Stimulated activated CD4-positive, alpha-beta T cell treated with anti-CD3 and anti-CD28 coated beads, Interleukin-4, amount 100 ng/mL, for 1 hour (primary cell): ENCODE data around the gene ORC5.
"Not testable (repeated sequence)": the region's sequence is repeated elsewhere in the genome, so short reads cannot be mapped to it uniquely, and the experiment has no call there.

ENCODE experiments used
- DNase-seq: peaks from one replicate; pipeline ENCODE4 v3.0.0-alpha.2; 2020

Gene ORC5

DNA sequence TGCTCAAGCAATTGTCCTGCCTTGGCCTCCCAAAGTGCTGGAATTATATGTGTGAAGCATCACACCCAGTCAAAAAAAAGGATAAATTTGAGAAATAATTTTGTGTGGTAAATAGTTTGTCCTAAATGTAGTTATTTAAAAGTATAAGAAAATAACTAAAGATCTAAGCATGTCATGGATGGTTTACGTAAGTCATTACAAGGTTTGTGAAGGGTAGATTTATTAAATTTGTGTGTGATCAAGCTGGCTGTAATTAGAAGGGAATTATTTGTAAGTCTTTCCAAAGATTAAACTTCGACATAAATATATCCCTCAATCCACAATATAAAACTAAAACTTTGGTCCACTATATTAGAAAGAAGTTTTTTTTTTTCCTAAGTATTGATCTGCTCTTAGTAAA is 28.6 kb downstream of the ORC5 start:
- no peak for DNase-seq

GRCh38 chr7:104177565-104178083 is 30.2 kb downstream of the ORC5 start:
- not testable (repeated sequence) for DNase-seq

GRCh38 chr7:104176332-104176731 is 31.5 kb downstream of the ORC5 start:
- DNase-seq: no peak

DNA sequence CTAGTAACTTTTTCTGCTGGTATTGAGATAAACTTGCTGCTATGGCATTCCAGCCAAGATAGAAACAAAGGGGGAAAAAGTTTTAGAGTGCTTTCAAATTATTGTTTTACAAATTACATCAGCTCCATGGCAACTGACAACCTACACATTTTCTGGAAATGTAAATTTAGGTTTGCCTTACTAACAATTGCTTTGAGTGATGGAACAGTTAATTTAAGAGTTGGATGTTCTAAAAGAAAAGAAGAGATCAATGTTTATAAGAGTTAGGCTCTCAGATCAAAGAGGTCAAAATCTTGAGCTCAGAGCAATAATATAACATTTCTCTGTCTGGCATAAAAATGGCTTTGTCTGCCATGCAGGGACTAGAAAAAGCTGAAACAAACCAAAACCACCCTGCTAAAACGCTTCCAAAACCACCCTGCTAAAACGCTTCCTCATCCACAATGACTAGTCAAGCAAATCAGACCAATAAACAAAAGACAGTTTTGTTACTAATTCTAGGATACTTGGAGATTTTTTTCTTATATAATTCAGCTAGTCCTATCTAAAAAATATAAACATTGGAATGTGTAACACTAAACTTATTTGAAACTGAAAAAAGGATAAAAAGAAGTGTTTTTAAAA is 32.3 kb downstream of the ORC5 start:
- no peak for DNase-seq

DNA sequence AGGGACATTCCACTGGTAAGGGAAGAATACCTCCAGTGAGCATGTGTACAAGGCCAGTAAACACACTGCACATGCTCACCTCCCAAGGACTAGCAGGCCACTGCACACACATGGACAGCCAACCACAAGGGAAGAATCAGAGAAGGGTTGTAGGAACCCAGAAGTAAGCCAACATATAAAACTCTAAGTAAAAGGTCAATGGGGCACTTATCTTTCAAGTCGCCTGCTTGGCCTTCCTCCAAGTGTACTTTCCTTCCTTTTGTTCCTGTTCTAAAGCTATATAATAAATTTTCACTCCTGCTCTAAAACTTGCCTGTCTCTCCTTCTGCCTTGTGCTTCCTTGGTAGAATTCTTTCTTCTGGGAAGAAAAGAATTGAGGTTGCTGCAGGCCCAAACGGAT is 33.0 kb downstream of the ORC5 start:
- DNase-seq: no peak

GRCh38 chr7:104162081-104162480 is 45.7 kb downstream of the ORC5 start:
- DNase-seq: no peak

GRCh38 chr7:104161244-104161643 is 46.6 kb downstream of the ORC5 start:
- no peak for DNase-seq

DNA sequence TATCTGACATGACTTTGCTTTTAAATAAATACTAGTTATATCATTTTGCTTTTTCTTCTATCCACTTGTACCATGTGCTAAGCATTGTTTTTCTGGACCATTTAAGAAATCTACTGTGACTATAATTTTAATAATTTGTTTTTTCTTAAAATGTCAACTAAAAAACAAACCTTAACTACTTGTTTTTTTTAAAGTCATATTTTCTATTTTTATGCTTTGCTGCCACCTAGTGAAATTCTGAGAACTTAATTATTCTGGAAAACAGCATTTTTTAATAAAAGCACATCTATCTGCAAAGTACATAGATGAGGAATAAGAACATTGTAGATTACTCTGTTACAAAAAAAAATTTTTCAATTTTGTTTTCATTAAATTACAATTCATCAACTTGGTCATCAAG is 47.4 kb downstream of the ORC5 start:
- DNase-seq: no peak

DNA sequence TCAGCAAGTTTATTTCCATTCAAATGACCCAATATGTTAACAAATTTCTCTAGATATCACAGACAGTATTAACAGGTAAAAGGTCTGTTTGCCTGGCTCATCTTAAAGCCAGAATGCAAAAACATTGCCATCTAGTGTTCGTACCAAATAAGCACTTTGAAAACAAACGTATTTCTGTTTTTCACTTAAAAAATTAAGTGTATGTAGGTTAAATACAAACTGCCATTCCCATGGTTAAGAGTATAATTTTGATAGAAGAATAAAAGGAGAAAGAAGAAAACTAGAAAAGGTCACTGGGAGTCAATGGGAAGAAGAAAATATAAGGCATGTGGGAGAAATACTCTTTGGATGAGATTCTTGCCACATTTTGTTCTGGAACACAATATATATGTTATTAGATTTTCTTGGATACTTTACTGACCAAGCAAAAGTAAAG is 51.0 kb downstream of the ORC5 start:
- no peak for DNase-seq

- DNase-seq: no peak
These were observed 54.5 kb downstream of the ORC5 start for GRCh38 chr7:104153287-104153686.

DNA sequence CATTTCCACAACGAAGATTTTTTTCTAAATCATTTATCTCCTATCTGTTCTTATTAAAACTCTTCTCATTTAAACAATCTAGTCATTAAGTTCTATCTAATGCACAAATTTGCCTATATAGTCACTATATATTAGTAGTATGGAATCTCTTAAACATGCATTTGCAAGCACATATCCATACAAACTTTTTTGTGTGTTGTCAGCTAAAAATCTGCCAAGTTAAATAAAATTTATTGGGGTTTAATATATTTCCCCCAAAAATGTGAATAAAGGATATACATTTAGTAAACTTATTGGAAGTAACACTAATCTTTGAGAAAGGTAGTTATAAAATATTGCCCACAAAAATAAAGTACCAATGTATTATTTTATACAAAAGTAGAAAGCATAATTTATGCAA is 55.3 kb downstream of the ORC5 start:
- DNase-seq: no peak

GRCh38 chr7:104150470-104150869 is 57.3 kb downstream of the ORC5 start:
- DNase-seq: no peak

DNA sequence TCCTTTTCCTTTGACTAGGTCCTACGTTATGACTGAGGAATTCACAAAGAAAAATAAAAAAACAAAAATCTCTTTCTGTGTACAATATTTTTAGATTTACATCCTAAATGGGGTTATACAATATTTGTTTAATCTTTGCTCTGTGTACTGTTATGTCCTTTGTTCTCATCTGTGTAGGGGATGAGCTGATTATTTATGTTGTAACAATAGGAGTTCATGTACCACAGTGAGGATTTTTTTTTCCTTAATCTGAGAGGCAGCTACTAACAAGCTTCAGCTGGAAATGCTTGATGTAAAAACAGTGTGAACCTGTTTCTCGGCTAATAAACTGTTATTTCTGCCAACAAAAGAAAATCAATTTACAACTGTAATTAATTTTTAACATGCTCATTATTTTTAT is 58.0 kb downstream of the ORC5 start:
- DNase-seq: no peak

- DNase-seq: no peak
These were observed 65.7 kb downstream of the ORC5 start for GRCh38 chr7:104142147-104142546.

DNA sequence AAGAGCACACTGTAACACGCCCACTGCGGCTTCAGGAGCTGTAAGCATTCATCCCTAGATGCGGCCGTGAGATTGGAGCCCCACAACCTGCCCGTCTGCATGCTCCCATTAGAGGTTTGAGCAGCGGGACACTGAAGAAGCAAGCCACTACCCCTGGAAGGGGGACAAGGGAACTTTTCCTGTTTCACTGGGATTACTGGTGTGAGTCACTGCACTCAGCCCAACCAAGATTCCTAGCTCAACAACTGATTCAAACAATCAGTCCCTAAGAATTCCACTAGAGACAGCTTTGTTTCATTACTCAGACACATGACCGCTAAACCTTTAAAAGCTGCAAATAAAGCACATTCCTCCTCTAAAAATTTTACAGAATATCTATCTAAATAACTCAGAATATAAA is 69.8 kb downstream of the ORC5 start:
- DNase-seq: no peak

GRCh38 chr7:104137511-104137910 is 70.3 kb downstream of the ORC5 start:
- DNase-seq: no peak

DNA sequence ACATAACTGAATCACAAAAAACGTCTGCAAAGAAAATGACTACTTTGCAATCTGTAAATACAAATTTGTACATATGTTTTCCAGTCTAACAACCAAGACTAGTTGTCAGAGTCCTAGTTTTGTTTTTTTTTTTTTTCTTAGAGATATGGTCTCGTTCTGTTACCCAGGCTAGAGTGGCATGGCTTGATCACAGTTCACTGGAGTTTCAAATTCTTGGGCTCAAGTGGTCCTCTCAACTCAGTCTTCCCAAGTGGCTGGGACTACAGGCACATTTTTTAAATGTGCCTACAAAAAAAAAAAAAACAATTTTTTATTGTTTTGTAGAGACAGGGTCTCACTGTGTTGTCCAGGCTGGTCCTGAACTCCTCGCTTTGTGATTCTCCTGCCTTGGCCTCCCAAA is 70.8 kb downstream of the ORC5 start:
- no peak for DNase-seq

GRCh38 chr7:104136561-104136960 is 71.3 kb downstream of the ORC5 start:
- no peak for DNase-seq

DNA sequence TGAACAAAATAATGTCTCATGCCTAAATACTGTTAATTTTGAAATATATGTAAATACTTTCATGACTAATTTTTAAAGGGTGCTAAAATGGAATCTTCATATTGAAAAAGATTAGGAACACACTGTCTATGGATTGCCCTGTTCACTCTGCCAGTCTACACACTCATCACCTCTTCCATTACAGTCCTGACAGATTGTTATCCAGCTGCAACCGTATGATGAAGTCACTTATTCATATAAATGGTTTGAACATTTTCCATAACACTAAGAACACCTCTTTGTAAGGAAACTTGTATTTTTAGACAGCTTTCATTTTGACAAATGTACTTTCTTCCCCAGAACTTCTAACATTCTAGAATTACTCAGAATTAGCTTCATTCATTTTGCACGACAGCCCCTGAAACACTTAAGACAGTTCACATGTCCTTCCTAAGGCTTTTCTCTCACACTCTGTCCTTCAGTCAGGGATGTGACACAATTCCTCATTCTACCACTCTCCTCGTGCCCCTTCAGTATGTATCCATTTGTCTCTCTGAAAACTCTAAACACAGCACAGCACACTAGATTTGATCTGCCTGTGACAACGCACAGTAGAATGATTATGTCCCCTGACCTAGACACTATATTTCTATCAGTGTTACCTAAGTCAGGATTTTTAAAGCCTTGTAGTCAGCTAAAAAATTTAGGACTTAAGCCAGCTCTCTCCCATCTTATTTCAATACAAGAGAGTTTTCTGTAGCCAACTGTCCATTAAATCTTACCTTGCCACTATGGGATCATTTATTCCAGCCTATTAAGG is 71.9 kb downstream of the ORC5 start:
- DNase-seq: no peak

- DNase-seq: no peak
These were observed 74.6 kb downstream of the ORC5 start for GRCh38 chr7:104133238-104133637.

- no peak for DNase-seq
These were observed 77.1 kb downstream of the ORC5 start for GRCh38 chr7:104130726-104131125.

DNA sequence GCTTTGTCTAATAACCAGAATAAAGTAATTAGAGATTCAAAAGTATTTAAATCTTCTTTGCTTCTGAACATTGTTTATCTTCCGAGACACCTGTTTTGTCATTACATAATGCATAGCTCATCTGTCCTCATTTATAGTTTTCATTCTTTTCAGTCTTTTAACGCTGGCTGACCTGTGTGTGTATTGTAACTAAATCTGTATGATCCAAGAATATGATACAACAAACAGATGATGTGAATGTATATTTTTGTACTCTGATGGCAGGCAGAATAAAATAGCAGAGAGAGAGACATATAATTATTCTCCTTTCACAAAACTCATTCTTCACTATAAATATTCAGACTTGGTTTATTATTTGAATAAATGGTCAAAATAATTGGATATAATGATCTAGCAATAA is 80.6 kb downstream of the ORC5 start:
- no peak for DNase-seq

DNA sequence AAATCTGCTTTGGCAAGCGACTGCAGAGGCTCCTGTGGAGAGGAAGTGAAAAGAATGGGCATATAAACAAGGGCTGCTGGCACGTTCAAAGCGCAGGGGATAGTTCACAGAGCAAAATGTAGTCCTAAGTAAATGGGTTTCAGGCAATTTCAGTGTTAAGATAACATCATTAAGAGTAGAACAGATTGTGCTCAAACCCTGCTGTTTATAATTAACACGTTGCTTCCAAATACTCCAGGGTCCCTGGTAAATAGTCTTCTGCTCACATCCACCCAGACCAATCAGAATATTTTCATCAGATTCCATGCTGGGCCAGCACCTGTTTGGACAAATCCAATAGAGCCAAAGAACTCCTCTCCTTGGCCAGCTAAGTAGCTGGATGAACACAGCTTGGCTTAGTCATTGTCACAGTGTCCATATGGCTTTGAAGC is 81.4 kb downstream of the ORC5 start:
- DNase-seq: no peak

DNA sequence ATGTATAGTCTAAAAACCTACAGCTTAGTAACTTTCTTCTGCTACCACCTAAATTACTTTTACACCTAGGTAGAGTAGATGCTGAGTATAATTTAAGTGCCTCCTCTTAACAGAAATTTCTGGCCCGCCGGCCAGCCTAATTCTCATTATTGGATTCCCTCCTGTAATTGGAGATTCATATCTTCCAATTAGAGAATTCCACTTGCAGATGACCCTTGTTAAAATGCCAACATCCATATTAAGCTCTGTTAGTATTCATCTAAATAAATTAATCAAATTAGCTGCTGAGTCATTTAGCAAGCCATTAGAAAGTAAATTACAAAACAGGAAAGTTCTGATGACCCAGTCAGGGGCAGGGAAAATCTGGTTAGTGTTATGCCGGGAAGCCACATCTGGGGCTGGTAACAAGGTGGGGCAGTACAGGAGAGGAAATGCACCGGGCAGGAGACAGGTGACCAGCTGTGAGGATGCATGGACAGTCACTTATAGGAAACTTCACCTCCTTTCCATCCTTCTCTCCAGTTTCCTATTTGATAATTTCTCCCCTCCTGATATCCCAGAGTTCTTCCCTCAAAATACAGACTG is 82.8 kb downstream of the ORC5 start:
- no peak for DNase-seq
